Breast epithelium (tissue), 4 donors: ENCODE results near the gene FBXL15. TPM values are rescaled to one million over a fixed set of nuclear protein-coding genes. Genes with fewer than 3 reads are reported as not detected.
"Not testable (repeated sequence)": the region's sequence is repeated elsewhere in the genome, so short reads cannot be mapped to it uniquely, and the experiment has no call there.

ENCODE experiments used
- DNase-seq, 2 donors: peaks; one replicate each; pipeline ENCODE4 v3.0.0-alpha.2; 2019; ENCODE audit warnings: low spot score in 2 of 2
- H3K27ac ChIP-seq, 2 donors: fragments of 200-600 bp; sonication (generic) in 1 of 2; one replicate each; pipeline ENCODE4 v1.5.1; 2016 to 2019; ENCODE audit warnings: mild to moderate bottlenecking in 1 of 2
- H3K27me3 ChIP-seq, 2 donors: fragments of 200-600 bp; sonication (generic) in 1 of 2; one replicate each; pipeline versions ENCODE4 v1.5.1 to v1.6.0; 2017 to 2019; ENCODE audit warnings: control low read depth in 1 of 2, mild to moderate bottlenecking in 1 of 2
- H3K36me3 ChIP-seq: fragments of 200-600 bp; one replicate; pipeline ENCODE4 v1.5.1; 2019
- H3K4me1 ChIP-seq, 2 donors: fragments of 200-600 bp; sonication (generic); one replicate each; pipeline ENCODE4 v1.5.1; 2016 to 2019; ENCODE audit warnings: control low read depth in 1 of 2
- H3K4me3 ChIP-seq, 3 donors: fragments of 200-600 bp; sonication (generic); 1 replicate in 2 of 3; 2 replicates in 1 of 3; pipeline ENCODE4 v1.5.1; 2016 to 2019; ENCODE audit warnings: mild to moderate bottlenecking in 3 of 3, moderate library complexity in 2 of 3
- H3K9me3 ChIP-seq, 2 donors: fragments of 200-600 bp; sonication (generic) in 1 of 2; one replicate each; pipeline ENCODE4 v1.5.1; 2016 to 2019; ENCODE audit warnings: control low read depth in 1 of 2
- CTCF ChIP-seq, 3 donors: fragments of 450-650 bp; IDR thresholded peaks; one replicate each; pipeline ENCODE4 v1.5.1; 2016 to 2017; ENCODE audit warnings: antibody characterized with exemption in 3 of 3, mild to moderate bottlenecking in 3 of 3, moderate library complexity in 3 of 3
- POLR2A ChIP-seq: fragments of 450-650 bp; IDR thresholded peaks from one replicate; pipeline ENCODE4 v1.6.1; 2016; ENCODE audit warnings: antibody characterized with exemption, mild to moderate bottlenecking, moderate library complexity
- POLR2AphosphoS5 ChIP-seq, 3 donors: sonication (generic); formaldehyde crosslinking; IDR thresholded peaks; one replicate each; pipeline ENCODE4 v1.6.1; 2017; ENCODE audit warnings: antibody characterized with exemption in 3 of 3
- intact Hi-C: fragments of 100-400 bp; cut with DNase I; formaldehyde crosslinking; loops from one replicate; pipeline ENCODE4 v1.15.1; 2023; ENCODE audit warnings: low total_unique reads
- total RNA-seq, 3 donors: library from RNA; depleted of rRNA; stranded (reverse); fragments of >200 nt; gene quantifications; one replicate each; pipeline ENCODE4 v1.1.0, GENCODE V29; 2016

FBXL15 gene
- total RNA-seq, 3 donors from 2014 or later = 16.8 to 24.8 (median 21.0) TPM

GRCh38 chr10:102451105-102451969 is 30.7 kb downstream of the FBXL15 start, which contains the start of gene C10orf95:
TSS of gene C10orf95 (minus strand) at chr10:102451543. CDS start at chr10:102451093, 450 bp downstream.
- peaks cover 0 to 5% of the 10 kb centered on the region in 2 donors for H3K4me1 ChIP-seq
- H3K36me3 ChIP-seq = no peaks in the 10 kb centered on the region
- TF ChIP-seq POLR2AphosphoS5 (IDR thresholded peaks at IDR 0.05) (no peak), POLR2A (no peak), CTCF (IDR thresholded peaks at IDR 0.05) (no peak)
- H3K4me3 ChIP-seq = peak within 1 kb of the TSS; percentile 67 to 97 (median 86)
- H3K27ac ChIP-seq = peak within 1 kb of the TSS; percentile 75 to 95
- no peaks in the 10 kb centered on the region for H3K27me3 ChIP-seq
- intact Hi-C loops = no loop called here
- no peaks in the 10 kb centered on the region for H3K9me3 ChIP-seq
- no peak for DNase-seq

GRCh38 chr10:102452672-102453340 is 32.2 kb downstream of the FBXL15 start:
- H3K27me3 ChIP-seq = no peaks in the 10 kb centered on the region
- H3K4me1 ChIP-seq = peaks cover 0 to 5% of the 10 kb centered on the region in 2 donors
- TF ChIP-seq POLR2A (no peak), CTCF (IDR thresholded peaks at IDR 0.05) (no peak), POLR2AphosphoS5 (IDR thresholded peaks at IDR 0.05) (no peak)
- H3K9me3 ChIP-seq = no peaks in the 10 kb centered on the region
- peak overlapping the region; percentile 13 to 71 for H3K27ac ChIP-seq
- no peaks in the 10 kb centered on the region for H3K36me3 ChIP-seq
- intact Hi-C loops = no loop called here
- H3K4me3 ChIP-seq = no peak overlapping the region
- no peak for DNase-seq

GRCh38 chr10:102453502-102453901 is 32.9 kb downstream of the FBXL15 start:
- Histone ChIP-seq H3K4me3 (no peak overlapping the region), H3K36me3 (no peaks in the 10 kb centered on the region), H3K4me1 (peaks cover 0 to 5% of the 10 kb centered on the region in 2 donors), H3K27ac (peak overlapping the region in 1 of 2 donors; percentile 14), H3K27me3 (no peaks in the 10 kb centered on the region), H3K9me3 (no peaks in the 10 kb centered on the region)
- DNase-seq = no peak
- intact Hi-C loops = no loop called here
- TF ChIP-seq POLR2A (no peak), POLR2AphosphoS5 (IDR thresholded peaks at IDR 0.05) (no peak), CTCF (IDR thresholded peaks at IDR 0.05) (no peak)

- H3K27me3 ChIP-seq, H3K9me3 ChIP-seq, H3K4me1 ChIP-seq, H3K4me3 ChIP-seq, DNase-seq, H3K36me3 ChIP-seq, H3K27ac ChIP-seq, intact Hi-C loops: not testable (repeated sequence)
Observed at GRCh38 chr10:102454662-102455487, 34.2 kb downstream of the FBXL15 start.

GRCh38 chr10:102455893-102456471 is 35.3 kb downstream of the FBXL15 start:
- H3K4me3 ChIP-seq = no peak overlapping the region
- no peaks in the 10 kb centered on the region for H3K27me3 ChIP-seq
- intact Hi-C loops = no loop called here
- TF ChIP-seq CTCF (IDR thresholded peaks at IDR 0.05) (no peak), POLR2AphosphoS5 (IDR thresholded peaks at IDR 0.05) (no peak), POLR2A (no peak)
- DNase-seq = no peak
- H3K27ac ChIP-seq = no peak overlapping the region
- no peaks in the 10 kb centered on the region for H3K9me3 ChIP-seq
- H3K4me1 ChIP-seq = peaks cover 0 to 5% of the 10 kb centered on the region in 2 donors
- no peaks in the 10 kb centered on the region for H3K36me3 ChIP-seq
